Hematopoietic multipotent progenitor cell treated with erythropoietin and hydrocortisone succinate and interleukin-3 and kit ligand, for 15 days (in vitro differentiated cells): ENCODE data around the gene COL23A1.
A peak's percentile ranks its signal among the peaks of the same experiment; 100 is the strongest.

ENCODE experiments used
- DNase-seq: peaks from one replicate; pipeline ENCODE4 v3.0.0-alpha.2; 2015; ENCODE audit warnings: low spot score

COL23A1 gene

GRCh38 chr5:178458140-178458539 is 132.1 kb downstream of the COL23A1 start:
- no peak for DNase-seq

GRCh38 chr5:178457471-178457870 is 132.7 kb downstream of the COL23A1 start:
- no peak for DNase-seq

GRCh38 chr5:178455480-178455835 is 134.7 kb downstream of the COL23A1 start:
- no peak for DNase-seq

- no peak for DNase-seq
Measured at GRCh38 chr5:178454821-178455479, 135.2 kb downstream of the COL23A1 start.

- no peak for DNase-seq
Measured at GRCh38 chr5:178454303-178454702, 135.9 kb downstream of the COL23A1 start.

GRCh38 chr5:178453224-178453623 is 137.0 kb downstream of the COL23A1 start:
- DNase-seq, result no peak

- DNase-seq, result peak; percentile 47
Measured at GRCh38 chr5:178450121-178451028, 139.8 kb downstream of the COL23A1 start.

- peak; percentile 62 for DNase-seq
Measured at GRCh38 chr5:178449163-178450070, 140.8 kb downstream of the COL23A1 start.

GRCh38 chr5:178445534-178445933 is 144.7 kb downstream of the COL23A1 start:
- DNase-seq, result no peak

- DNase-seq, result no peak
Measured at GRCh38 chr5:178442405-178443257, 147.6 kb downstream of the COL23A1 start.

- DNase-seq, result no peak
Measured at GRCh38 chr5:178441486-178442270, 148.5 kb downstream of the COL23A1 start.

GRCh38 chr5:178440181-178440580 is 150.0 kb downstream of the COL23A1 start:
- DNase-seq, result no peak

- DNase-seq, result no peak
Measured at GRCh38 chr5:178439493-178440180, 150.6 kb downstream of the COL23A1 start.

- DNase-seq, result no peak
Measured at GRCh38 chr5:178438796-178439195, 151.4 kb downstream of the COL23A1 start.

- no peak for DNase-seq
Measured at GRCh38 chr5:178437386-178438075, 152.7 kb downstream of the COL23A1 start.

GRCh38 chr5:178436326-178436940 is 153.8 kb downstream of the COL23A1 start:
- no peak for DNase-seq

- DNase-seq, result no peak
Measured at GRCh38 chr5:178435321-178436238, 154.6 kb downstream of the COL23A1 start.

GRCh38 chr5:178434851-178435250 is 155.3 kb downstream of the COL23A1 start:
- no peak for DNase-seq
